SJSA1 (cell line): ENCODE measurements around the gene GAN. TPM values are rescaled to one million over a fixed set of nuclear protein-coding genes. Genes with fewer than 3 reads are reported as not detected.

Experiments
- total RNA-seq: library from RNA; depleted of rRNA; stranded (reverse); fragments of >200 nt; shearing (Covaris generic); gene quantifications from 2 replicates; pipeline ENCODE4 v1.2.3, GENCODE V29; 2014; rRNA removed

GAN gene
- total RNA-seq, 1 experiment from 2014 or later = 7.5 TPM

Other genes with a start within 250 kb of the GAN start
- gene C16orf46, start 237.7 kb upstream of the GAN start, total RNA-seq = 0.18 TPM in 1 of 2 replicates, not detected in the other
- gene GCSH, start 218.6 kb upstream of the GAN start, total RNA-seq = 43.9 and 45.7 TPM in 2 replicates
- not detected in 2 replicates for gene BCO1, start 76.3 kb upstream of the GAN start, total RNA-seq
- 9.8 and 10.7 TPM in 2 replicates for gene CMIP, start 129.8 kb downstream of the GAN start, total RNA-seq